PC-9 (cell line): ENCODE measurements around the gene ZNF618.

ENCODE experiments used
- EZH2 ChIP-seq: fragments of 200-600 bp; sonication (generic); IDR thresholded peaks from 2 replicates; pipeline ENCODE4 v1.8.0; 2017; ENCODE audit warnings: antibody characterized with exemption, low read depth
- TF ChIP-seq, protein P1 (sequence below): fragments of 200-600 bp; sonication (generic); conservative IDR thresholded peaks from 2 replicates; pipeline ENCODE4 v1.6.1; 2017; ENCODE audit warnings: mixed run types, antibody characterized with exemption, mild to moderate bottlenecking, moderate library complexity

GRCh38 chr9:113973226-113973625 lies 97.1 kb downstream of the ZNF618 start:
- TF ChIP-seq, protein P1, sequence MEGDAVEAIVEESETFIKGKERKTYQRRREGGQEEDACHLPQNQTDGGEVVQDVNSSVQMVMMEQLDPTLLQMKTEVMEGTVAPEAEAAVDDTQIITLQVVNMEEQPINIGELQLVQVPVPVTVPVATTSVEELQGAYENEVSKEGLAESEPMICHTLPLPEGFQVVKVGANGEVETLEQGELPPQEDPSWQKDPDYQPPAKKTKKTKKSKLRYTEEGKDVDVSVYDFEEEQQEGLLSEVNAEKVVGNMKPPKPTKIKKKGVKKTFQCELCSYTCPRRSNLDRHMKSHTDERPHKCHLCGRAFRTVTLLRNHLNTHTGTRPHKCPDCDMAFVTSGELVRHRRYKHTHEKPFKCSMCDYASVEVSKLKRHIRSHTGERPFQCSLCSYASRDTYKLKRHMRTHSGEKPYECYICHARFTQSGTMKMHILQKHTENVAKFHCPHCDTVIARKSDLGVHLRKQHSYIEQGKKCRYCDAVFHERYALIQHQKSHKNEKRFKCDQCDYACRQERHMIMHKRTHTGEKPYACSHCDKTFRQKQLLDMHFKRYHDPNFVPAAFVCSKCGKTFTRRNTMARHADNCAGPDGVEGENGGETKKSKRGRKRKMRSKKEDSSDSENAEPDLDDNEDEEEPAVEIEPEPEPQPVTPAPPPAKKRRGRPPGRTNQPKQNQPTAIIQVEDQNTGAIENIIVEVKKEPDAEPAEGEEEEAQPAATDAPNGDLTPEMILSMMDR: no peak
- TF ChIP-seq EZH2: no peak
